HG03558 (cell line): ENCODE data around the gene SPPL3.
"Not testable (repeated sequence)": the region's sequence is repeated elsewhere in the genome, so short reads cannot be mapped to it uniquely, and the experiment has no call there.

Source experiments
- ATAC-seq: cut with Tn5 transposase; IDR thresholded peaks from one replicate; pipeline ENCODE4 v1.9.1; 2021; ENCODE audit warnings: moderate number of reproducible peaks; ENCODE audit not compliant: unreplicated experiment; ENCODE audit errors: extremely low read depth

Gene SPPL3

GRCh38 chr12:120904197-120904773 is at the start of gene SPPL3:
SPPL3 (minus strand) TSS chr12:120904358; CDS start chr12:120903867, 491 bp downstream.
- peak; percentile 33 for ATAC-seq

GRCh38 chr12:120950807-120951206 is 46.6 kb upstream of the SPPL3 start:
- ATAC-seq: no peak

- ATAC-seq: not testable (repeated sequence)
Measured at GRCh38 chr12:120950260-120950799, 46.2 kb upstream of the SPPL3 start.

- not testable (repeated sequence) for ATAC-seq
Measured at GRCh38 chr12:120945516-120945915, 41.4 kb upstream of the SPPL3 start.

- ATAC-seq: no peak
Measured at GRCh38 chr12:120944645-120945217, 40.6 kb upstream of the SPPL3 start.

- ATAC-seq: no peak
Measured at GRCh38 chr12:120943482-120943881, 39.3 kb upstream of the SPPL3 start.

GRCh38 chr12:120941846-120942405 is 37.8 kb upstream of the SPPL3 start:
- ATAC-seq: no peak

- no peak for ATAC-seq
Measured at GRCh38 chr12:120941412-120941811, 37.3 kb upstream of the SPPL3 start.

GRCh38 chr12:120940799-120941198 is 36.6 kb upstream of the SPPL3 start:
- ATAC-seq: no peak

- ATAC-seq: no peak
Measured at GRCh38 chr12:120940006-120940405, 35.8 kb upstream of the SPPL3 start.

GRCh38 chr12:120939523-120939922 is 35.4 kb upstream of the SPPL3 start:
- no peak for ATAC-seq

GRCh38 chr12:120938496-120938895 is 34.3 kb upstream of the SPPL3 start:
- no peak for ATAC-seq

GRCh38 chr12:120936197-120936596 is 32.0 kb upstream of the SPPL3 start:
- ATAC-seq: no peak

- no peak for ATAC-seq
Measured at GRCh38 chr12:120933786-120934185, 29.6 kb upstream of the SPPL3 start.

- ATAC-seq: no peak
Measured at GRCh38 chr12:120932956-120933526, 28.9 kb upstream of the SPPL3 start.

- ATAC-seq: no peak
Measured at GRCh38 chr12:120932058-120932457, 27.9 kb upstream of the SPPL3 start.

- ATAC-seq: no peak
Measured at GRCh38 chr12:120930032-120930431, 25.9 kb upstream of the SPPL3 start.

GRCh38 chr12:120928864-120929652 is 24.9 kb upstream of the SPPL3 start:
- no peak for ATAC-seq

GRCh38 chr12:120925740-120926563 is 21.8 kb upstream of the SPPL3 start:
- no peak for ATAC-seq

- no peak for ATAC-seq
Measured at GRCh38 chr12:120922279-120922678, 18.1 kb upstream of the SPPL3 start.
